Measurements from ENCODE around the gene TENT5C. TPM values are rescaled to one million over a fixed set of nuclear protein-coding genes. Genes with fewer than 3 reads are reported as not detected.

Gene TENT5C
- total and polyA plus RNA-seq, 9 of the 15 experiments (the other 6 are each of a cell fraction or from before 2014, with no cell fraction given), result 1.8 to 7.7 (median 4.0) TPM

DNA sequence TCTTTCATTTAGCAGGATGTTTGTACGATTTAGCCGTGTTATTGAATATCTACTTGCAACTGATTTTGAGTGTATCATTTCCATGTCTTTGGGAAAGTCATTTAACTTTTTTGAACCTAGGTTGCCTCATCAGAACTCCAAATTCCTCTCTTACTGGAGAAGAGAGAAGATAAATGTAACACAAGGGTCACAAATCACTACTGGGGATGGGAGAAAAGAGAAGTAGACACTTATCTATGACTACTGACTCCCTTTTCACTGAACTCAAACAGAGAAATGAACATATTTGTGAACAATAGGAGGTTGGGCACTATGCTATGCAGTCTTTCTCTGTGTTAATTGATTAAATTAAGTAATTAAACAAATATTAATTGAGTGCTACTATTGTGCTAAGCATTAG is 42.2 kb downstream of the TENT5C start:
- BruUV-seq (replicated peaks), result no TSS peak
- H3K9ac ChIP-seq (ENCODE audit: insufficient read depth in 1 of 2, low read depth in 2 of 2, low read length in 2 of 2), result no peak overlapping the region
- no peaks in the 10 kb centered on the region for H3K36me3 ChIP-seq (ENCODE audit: control insufficient read depth, insufficient read depth, low read length)
- H3K9me1 ChIP-seq (ENCODE audit: control insufficient read depth, insufficient read depth, low read length), result no peaks in the 10 kb centered on the region
- no peaks in the 10 kb centered on the region for H3K79me2 ChIP-seq (ENCODE audit: control insufficient read depth, insufficient read depth, low read length)
- in situ Hi-C loops (cut with MboI) (no loop called here), intact Hi-C loops (cut with micrococcal nuclease) (no loop called here)
- ATAC-seq (no peak), DNase-seq (ENCODE audit: extremely low read depth in 1 of 4, low spot score in 3 of 4) (no peak), FAIRE-seq (no peak)
- no peak overlapping the region for H3K4me2 ChIP-seq (ENCODE audit: insufficient read depth, low read length)
- TF ChIP-seq RCOR1 (IDR thresholded peaks at IDR 0.05; ENCODE audit: borderline replicate concordance in 1 of 2, low read depth in 2 of 2, low read length in 2 of 2) (peak in 1 of 2 experiments; percentile 55; a peak in 1 of 4 replicates), PCBP2 (IDR thresholded peaks at IDR 0.05; ENCODE audit: low read depth, low read length, poor library complexity, severe bottlenecking) (no peak), SETDB1 (IDR thresholded peaks at IDR 0.05; ENCODE audit: low read length) (no peak), MECOM (CRISPR knock-in tag; IDR thresholded peaks at IDR 0.05) (peak; percentile 77), MEIS2 (IDR thresholded peaks at IDR 0.05; ENCODE audit: partially characterized antibody) (peak; percentile 75), RBM14 (IDR thresholded peaks at IDR 0.05; ENCODE audit: borderline replicate concordance, insufficient read depth, low read depth, low read length) (no peak), NUFIP1 (IDR thresholded peaks at IDR 0.05; ENCODE audit: partially characterized antibody) (no peak), MAZ (CRISPR knock-in tag; conservative IDR thresholded peaks at IDR 0.05 in 1 of 2, IDR thresholded peaks at IDR 0.05 in 1 of 2) (no peak), KDM1A (IDR thresholded peaks at IDR 0.05) (peak in 1 of 2 experiments; percentile 20; a peak in 1 of 4 replicates), CBFA2T2 (conservative IDR thresholded peaks at IDR 0.05) (no peak), SOX6 (IDR thresholded peaks at IDR 0.05) (peak; percentile 14; the same call in 1 of the 2 replicates), POLR2B (IDR thresholded peaks at IDR 0.05; ENCODE audit: low read depth, partially characterized antibody) (no peak)
- TF ChIP-seq, protein P1, sequence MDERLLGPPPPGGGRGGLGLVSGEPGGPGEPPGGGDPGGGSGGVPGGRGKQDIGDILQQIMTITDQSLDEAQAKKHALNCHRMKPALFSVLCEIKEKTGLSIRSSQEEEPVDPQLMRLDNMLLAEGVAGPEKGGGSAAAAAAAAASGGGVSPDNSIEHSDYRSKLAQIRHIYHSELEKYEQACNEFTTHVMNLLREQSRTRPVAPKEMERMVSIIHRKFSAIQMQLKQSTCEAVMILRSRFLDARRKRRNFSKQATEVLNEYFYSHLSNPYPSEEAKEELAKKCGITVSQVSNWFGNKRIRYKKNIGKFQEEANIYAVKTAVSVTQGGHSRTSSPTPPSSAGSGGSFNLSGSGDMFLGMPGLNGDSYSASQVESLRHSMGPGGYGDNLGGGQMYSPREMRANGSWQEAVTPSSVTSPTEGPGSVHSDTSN (CRISPR knock-in tag; IDR thresholded peaks at IDR 0.05; ENCODE audit: low read depth), result no peak
- TF ChIP-seq, protein P1 (tag; conservative IDR thresholded peaks at IDR 0.05; ENCODE audit: low read depth), result peak; percentile 76
- peaks cover 30 to 40% of the 10 kb centered on the region in 2 experiments for H3K4me1 ChIP-seq (replicated peaks in 1 of 2; ENCODE audit: control insufficient read depth in 2 of 2, insufficient read depth in 2 of 2, low read length in 2 of 2)
- POLR2A ChIA-PET, result interaction anchor here (0.6 to 5.6 kb wide), 6 partner anchors 8 to 151 kb away, joined by 3 to 47 read pairs (median 5); no protein-coding TSS in a partner anchor
- no peaks in the 10 kb centered on the region for H3K27me3 ChIP-seq (ENCODE audit: control insufficient read depth in 2 of 2, insufficient read depth in 2 of 2, low read length in 2 of 2)
- CTCF ChIA-PET (ENCODE audit: low intra/inter-chr PET ratio), result no interaction called here
- H3K4me3 ChIP-seq, result no peak overlapping the region
- no peaks in the 10 kb centered on the region for H3K9me3 ChIP-seq (replicated peaks; ENCODE audit: control insufficient read depth, insufficient read depth, low read depth, low read length)
- no peak overlapping the region for H2AFZ ChIP-seq (ENCODE audit: low read depth, low read length)
- 0 out of 2 replicates have a peak, but pooled peaks cover 4% of the 10 kb centered on the region for H4K20me1 ChIP-seq (replicated peaks; ENCODE audit: control insufficient read depth, insufficient read depth, low read length)
- 28% methylated on average over 2 of the region's 2 CpGs for WGBS (ENCODE audit: insufficient coverage, low coverage, missing lambda C conversion rate)
- no peak overlapping the region for H3K27ac ChIP-seq (ENCODE audit: extremely low read depth, low read depth, low read length)

Measured in K562 (cell line).